Colonic mucosa (tissue), 4 donors: ENCODE results near the gene KEL. TPM values are rescaled to one million over a fixed set of nuclear protein-coding genes. Genes with fewer than 3 reads are reported as not detected.

ENCODE experiments used
- DNase-seq: peaks from one replicate; pipeline ENCODE4 v3.0.0-alpha.2; 2020
- H3K27ac ChIP-seq: fragments of 200-600 bp; one replicate; pipeline ENCODE4 v1.8.0; 2021
- H3K27me3 ChIP-seq: fragments of 200-600 bp; one replicate; pipeline ENCODE4 v1.8.0; 2021
- H3K36me3 ChIP-seq: fragments of 200-600 bp; one replicate; pipeline ENCODE4 v1.8.0; 2021
- H3K4me1 ChIP-seq: fragments of 200-600 bp; one replicate; pipeline ENCODE4 v1.8.0; 2021; ENCODE audit warnings: mild to moderate bottlenecking
- H3K4me3 ChIP-seq: fragments of 200-600 bp; one replicate; pipeline ENCODE4 v1.8.0; 2021
- H3K9ac ChIP-seq, 2 donors: one replicate each; pipeline ENCODE4 v1.7.0; 2013; ENCODE audit warnings: control low read depth in 2 of 2, low read depth in 2 of 2, low read length in 2 of 2
- H3K9me3 ChIP-seq: fragments of 200-600 bp; one replicate; pipeline ENCODE4 v1.8.0; 2021
- intact Hi-C: fragments of 100-400 bp; cut with DNase I; formaldehyde crosslinking; loops from one replicate; pipeline ENCODE4 v1.14.1; 2022
- total RNA-seq, 2 donors: library from RNA; stranded (reverse); fragmentation: NEBNext Ultra II Directional in 1 of 2; extraction: Animal tissue kit (Norgen Biotek cat#: 25700) in 1 of 2; gene quantifications; one replicate each; pipeline ENCODE4 v1.2.1, GENCODE V29; 2021
- TF ChIP-seq, protein P1 (sequence below): fragments of 200-600 bp; IDR thresholded peaks from one replicate; pipeline ENCODE4 v1.8.0; 2022; ENCODE audit warnings: antibody characterized with exemption, mild to moderate bottlenecking
- donor health status: healthy.
- donor health status: DM: no; HTN: no; CAD: no.
- donor health status: DM: no; HTN: no; CAD: no.

The KEL gene
- total RNA-seq, 2 donors from 2014 or later: 0.77 TPM; not detected in 1

DNA sequence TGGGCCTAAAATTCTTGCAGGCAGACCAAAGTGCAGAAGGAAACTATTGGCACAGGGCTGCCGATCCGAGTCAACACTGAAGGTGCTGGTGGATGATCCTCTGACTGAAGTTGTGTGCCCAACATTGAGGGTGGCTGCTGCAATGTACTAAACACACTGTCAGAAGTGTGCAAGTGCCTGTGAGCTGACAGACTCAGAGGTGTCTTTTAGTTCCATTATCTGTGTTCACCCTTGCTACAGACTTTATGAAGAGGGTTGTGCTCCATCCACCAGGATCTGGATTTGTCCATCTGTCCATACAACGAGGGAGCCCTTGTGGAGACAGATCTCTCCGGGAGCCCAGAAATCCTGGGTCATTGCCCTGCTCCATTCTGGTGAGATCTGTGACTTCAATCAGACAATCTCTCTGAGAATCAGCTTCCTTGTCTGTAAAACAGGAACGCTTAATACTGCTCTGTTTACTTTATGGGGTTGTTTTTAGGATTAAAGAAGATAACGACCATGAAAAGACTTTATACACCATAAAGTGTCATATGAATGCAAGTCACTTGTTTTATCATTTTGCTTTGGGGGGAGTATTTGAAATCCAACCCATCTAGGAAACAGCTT, 67.1 kb downstream of the KEL start:
- intact Hi-C loops: no loop called here
- Histone ChIP-seq H3K4me1 (no peaks in the 10 kb centered on the region), H3K27me3 (no peaks in the 10 kb centered on the region), H3K9ac (no peak overlapping the region), H3K4me3 (no peak overlapping the region), H3K36me3 (no peaks in the 10 kb centered on the region), H3K9me3 (no peaks in the 10 kb centered on the region), H3K27ac (no peak overlapping the region)
- no peak for DNase-seq
- TF ChIP-seq, protein P1, sequence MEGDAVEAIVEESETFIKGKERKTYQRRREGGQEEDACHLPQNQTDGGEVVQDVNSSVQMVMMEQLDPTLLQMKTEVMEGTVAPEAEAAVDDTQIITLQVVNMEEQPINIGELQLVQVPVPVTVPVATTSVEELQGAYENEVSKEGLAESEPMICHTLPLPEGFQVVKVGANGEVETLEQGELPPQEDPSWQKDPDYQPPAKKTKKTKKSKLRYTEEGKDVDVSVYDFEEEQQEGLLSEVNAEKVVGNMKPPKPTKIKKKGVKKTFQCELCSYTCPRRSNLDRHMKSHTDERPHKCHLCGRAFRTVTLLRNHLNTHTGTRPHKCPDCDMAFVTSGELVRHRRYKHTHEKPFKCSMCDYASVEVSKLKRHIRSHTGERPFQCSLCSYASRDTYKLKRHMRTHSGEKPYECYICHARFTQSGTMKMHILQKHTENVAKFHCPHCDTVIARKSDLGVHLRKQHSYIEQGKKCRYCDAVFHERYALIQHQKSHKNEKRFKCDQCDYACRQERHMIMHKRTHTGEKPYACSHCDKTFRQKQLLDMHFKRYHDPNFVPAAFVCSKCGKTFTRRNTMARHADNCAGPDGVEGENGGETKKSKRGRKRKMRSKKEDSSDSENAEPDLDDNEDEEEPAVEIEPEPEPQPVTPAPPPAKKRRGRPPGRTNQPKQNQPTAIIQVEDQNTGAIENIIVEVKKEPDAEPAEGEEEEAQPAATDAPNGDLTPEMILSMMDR: no peak

DNA sequence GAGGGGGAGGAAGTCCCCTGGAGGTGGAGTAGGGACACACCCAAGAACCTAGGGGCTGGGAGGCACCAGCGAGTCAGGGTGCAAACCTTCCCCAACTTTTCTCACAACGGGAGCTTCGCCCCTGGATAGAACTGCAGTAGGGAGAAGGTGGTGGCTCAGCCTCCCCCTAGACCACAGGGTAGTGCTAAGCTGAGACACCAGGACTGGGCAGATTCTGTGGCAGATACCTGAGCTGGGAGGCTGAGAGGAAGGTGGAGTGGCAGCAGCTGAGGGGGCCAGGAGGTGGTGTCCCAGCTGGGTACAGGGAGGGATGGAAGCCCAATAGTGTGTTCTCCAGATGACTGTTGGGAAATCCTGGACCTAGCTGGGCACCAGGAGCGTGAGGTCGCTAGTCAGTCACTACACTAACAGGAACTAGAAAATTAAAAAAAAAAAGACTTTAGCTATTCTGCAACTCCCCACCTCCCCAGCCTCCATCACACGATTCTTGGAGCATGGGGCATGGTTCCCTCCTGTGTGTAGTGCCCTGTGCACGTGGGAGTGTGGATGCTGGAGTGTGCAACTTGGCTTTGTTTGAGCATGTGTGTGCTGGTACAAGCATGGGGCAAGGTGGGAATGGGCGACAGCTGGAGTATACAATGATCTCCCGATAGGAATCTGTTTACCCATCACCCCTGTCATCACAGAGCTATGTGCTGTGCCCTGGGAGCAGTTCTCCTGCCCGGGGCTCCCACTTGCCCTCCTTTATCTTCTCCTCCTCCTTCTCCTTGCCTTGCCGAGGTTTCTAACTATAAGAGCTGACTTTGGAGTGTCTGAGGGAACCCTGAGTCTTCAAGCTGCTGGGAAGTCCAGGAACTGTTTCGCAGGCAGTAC, 67.8 kb downstream of the KEL start:
- Histone ChIP-seq H3K4me3 (no peak overlapping the region), H3K27me3 (no peaks in the 10 kb centered on the region), H3K27ac (no peak overlapping the region), H3K4me1 (no peaks in the 10 kb centered on the region), H3K36me3 (no peaks in the 10 kb centered on the region), H3K9ac (no peak overlapping the region), H3K9me3 (no peaks in the 10 kb centered on the region)
- DNase-seq: no peak
- TF ChIP-seq, protein P1: no peak
- intact Hi-C loops: no loop called here

DNA sequence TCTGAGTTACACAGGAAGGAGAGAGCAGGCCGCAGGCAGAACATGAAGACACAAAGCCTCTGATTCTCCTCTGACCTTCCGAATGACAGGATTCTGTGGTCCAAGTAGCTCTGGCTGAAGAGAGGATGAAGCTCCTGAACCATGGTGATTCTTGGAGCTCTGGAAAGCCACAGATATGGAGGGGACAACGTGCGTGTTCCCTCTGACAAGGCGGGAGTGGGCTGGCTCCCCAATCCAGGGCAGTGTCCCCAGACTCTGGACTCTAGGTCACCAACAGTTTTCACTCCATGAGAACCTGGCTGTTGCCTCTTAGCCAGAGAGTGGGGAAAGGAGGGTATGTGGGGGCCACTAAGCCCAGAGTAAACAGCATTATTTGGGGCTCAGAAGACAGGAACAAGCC, 69.2 kb downstream of the KEL start:
- no peaks in the 10 kb centered on the region for H3K9me3 ChIP-seq
- TF ChIP-seq, protein P1: no peak
- H3K36me3 ChIP-seq: no peaks in the 10 kb centered on the region
- H3K27me3 ChIP-seq: no peaks in the 10 kb centered on the region
- intact Hi-C loops: no loop called here
- no peak overlapping the region for H3K4me3 ChIP-seq
- no peaks in the 10 kb centered on the region for H3K4me1 ChIP-seq
- no peak for DNase-seq
- no peak overlapping the region for H3K9ac ChIP-seq
- no peak overlapping the region for H3K27ac ChIP-seq

DNA sequence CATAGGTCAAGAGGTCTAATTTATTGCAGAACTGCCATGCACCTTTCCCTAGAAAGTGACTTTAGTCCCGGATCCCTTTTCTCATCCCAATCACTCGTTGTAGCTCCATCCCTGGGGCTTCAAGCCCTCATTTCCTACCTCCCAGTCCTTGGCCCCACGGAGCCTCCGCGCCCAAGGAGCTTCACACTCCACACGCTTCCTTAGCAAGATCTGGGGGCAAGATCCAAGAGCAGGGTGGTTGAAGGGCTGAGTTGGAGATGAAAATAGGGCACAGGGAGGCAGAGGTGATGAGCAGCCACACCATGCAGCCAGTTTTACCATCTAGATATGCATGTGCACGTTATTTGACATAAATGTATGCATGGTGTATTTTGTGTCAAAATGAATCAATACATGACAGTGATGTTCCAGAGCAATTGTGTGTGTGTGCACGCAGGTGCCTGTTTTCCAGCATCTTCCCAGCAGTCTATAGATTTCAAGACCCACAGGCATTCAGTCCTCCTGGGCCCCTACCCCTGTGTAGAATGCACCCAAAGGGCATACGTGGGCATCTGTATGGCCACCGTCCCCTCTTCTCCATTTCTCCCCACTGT, 70.6 kb downstream of the KEL start:
- TF ChIP-seq, protein P1: no peak
- Histone ChIP-seq H3K27me3 (no peaks in the 10 kb centered on the region), H3K4me3 (no peak overlapping the region), H3K27ac (no peak overlapping the region), H3K9me3 (no peaks in the 10 kb centered on the region), H3K36me3 (no peaks in the 10 kb centered on the region), H3K4me1 (no peaks in the 10 kb centered on the region), H3K9ac (no peak overlapping the region)
- DNase-seq: no peak
- intact Hi-C loops: no loop called here

Other genes starting within 250 kb of the KEL start
- gene PRSS1, start 212.9 kb downstream of the KEL start, total RNA-seq: 10 to 100 TPM in 1 of 2 donors, not detected in 1; 41.2 TPM
- gene PRSS2, start 191.4 kb downstream of the KEL start, total RNA-seq: 100 to 1,000 TPM in 1 of 2 donors, not detected in 1; 105 TPM
- 1 to 10 TPM; 1.5 to 2.3 TPM for gene EPHB6, start 107.3 kb downstream of the KEL start, total RNA-seq
- gene TRPV6, start 76.6 kb downstream of the KEL start, total RNA-seq: under 1 TPM; 0.05 to 0.61 TPM
- not detected for gene TRPV5, start 28.6 kb downstream of the KEL start, total RNA-seq
- gene LLCFC1, start 22.9 kb downstream of the KEL start, total RNA-seq: not detected
- gene OR9A2, start 64.8 kb upstream of the KEL start, total RNA-seq: not detected
- gene OR6V1, start 90.0 kb upstream of the KEL start, total RNA-seq: not detected
- gene PIP, start 169.7 kb upstream of the KEL start, total RNA-seq: not detected
- gene TAS2R39, start 221.1 kb upstream of the KEL start, total RNA-seq: not detected